Aorta (tissue), 5 donors: ENCODE data around the gene C10orf88. TPM values are rescaled to one million over a fixed set of nuclear protein-coding genes. Genes with fewer than 3 reads are reported as not detected.

Experiments used
- ATAC-seq: fragments of 200-7000 bp; cut with Tn5 transposase; one replicate; pipeline ENCODE4 v1.9.1; 2022; ENCODE audit warnings: moderate library complexity; ENCODE audit not compliant: low FRiP score
- DNase-seq, 2 donors: peaks; one replicate each; pipeline ENCODE4 v3.0.0-alpha.2; 2020
- H3K27ac ChIP-seq, 2 donors: one replicate each; pipeline ENCODE4 v1.5.1; 2013; ENCODE audit warnings: low read length in 2 of 2, mild to moderate bottlenecking in 2 of 2, moderate library complexity in 2 of 2, control low read depth in 1 of 2, inconsistent platforms in 1 of 2, low read depth in 1 of 2
- H3K27me3 ChIP-seq, 2 donors: one replicate each; pipeline ENCODE4 v1.6.1; 2013; ENCODE audit warnings: control low read depth in 1 of 2, low read length in 1 of 2, mild to moderate bottlenecking in 1 of 2, moderate library complexity in 1 of 2; ENCODE audit not compliant: insufficient read depth in 2 of 2, control insufficient read depth in 1 of 2
- H3K36me3 ChIP-seq, 2 donors: one replicate each; pipeline ENCODE4 v1.6.1; 2013; ENCODE audit warnings: control low read depth in 1 of 2, low read length in 1 of 2, mild to moderate bottlenecking in 1 of 2; ENCODE audit not compliant: insufficient read depth in 2 of 2, control insufficient read depth in 1 of 2
- H3K4me1 ChIP-seq, 2 donors: one replicate each; pipeline ENCODE4 v1.6.1; 2013; ENCODE audit warnings: low read length in 2 of 2, control low read depth in 1 of 2, mild to moderate bottlenecking in 1 of 2, moderate library complexity in 1 of 2; ENCODE audit not compliant: insufficient read depth in 2 of 2, control insufficient read depth in 1 of 2
- H3K4me3 ChIP-seq, 2 donors: one replicate each; pipeline ENCODE4 v1.5.1; 2013; ENCODE audit warnings: low read length in 2 of 2, control low read depth in 1 of 2, mild to moderate bottlenecking in 1 of 2
- H3K9me3 ChIP-seq: one replicate; pipeline ENCODE4 v1.6.1; 2013; ENCODE audit warnings: mild to moderate bottlenecking, low read length; ENCODE audit not compliant: control insufficient read depth
- WGBS, 2 donors: extraction: QIAGEN DNeasy Blood & Tissue Kit; methylation state at CpG; one replicate each; pipeline ENCODE4 v1.1.7; 2013; 5-methylcytosine and 5-hydroxymethylcytosine counted together
- intact Hi-C, 2 donors: fragments of 100-400 bp; cut with DNase I; formaldehyde crosslinking; loops; one replicate each; pipeline versions ENCODE4 v1.14.2 to v1.15.0; 2022
- long read RNA-seq, 2 donors: library from polyadenylated mRNA; unstranded; transcript quantifications; one replicate each; pipeline ENCODE4 v2.0.0, GENCODE V29; 2020 to 2021
- polyA plus RNA-seq, 2 donors: library from polyadenylated mRNA; stranded (reverse); fragments of 200-250 nt; gene quantifications; one replicate each; pipeline ENCODE4 v1.2.3, GENCODE V29; 2013
- total RNA-seq, 2 donors: library from RNA; stranded (reverse); fragmentation: NEBNext Ultra II Directional; extraction: Animal tissue kit (Norgen Biotek cat#: 25700); gene quantifications; one replicate each; pipeline ENCODE4 v1.2.1, GENCODE V29; 2021
- donor health status: healthy with polysubstance abuse.
- donor health status: Bipolar disorder and iron deficiency.
- donor health status: DM: no; HTN: no; CAD: no.
- donor health status: DM: no; HTN: no; CAD: no.
- donor health status: DM: yes; HTN: yes; CAD: no.

The C10orf88 gene, protein sequence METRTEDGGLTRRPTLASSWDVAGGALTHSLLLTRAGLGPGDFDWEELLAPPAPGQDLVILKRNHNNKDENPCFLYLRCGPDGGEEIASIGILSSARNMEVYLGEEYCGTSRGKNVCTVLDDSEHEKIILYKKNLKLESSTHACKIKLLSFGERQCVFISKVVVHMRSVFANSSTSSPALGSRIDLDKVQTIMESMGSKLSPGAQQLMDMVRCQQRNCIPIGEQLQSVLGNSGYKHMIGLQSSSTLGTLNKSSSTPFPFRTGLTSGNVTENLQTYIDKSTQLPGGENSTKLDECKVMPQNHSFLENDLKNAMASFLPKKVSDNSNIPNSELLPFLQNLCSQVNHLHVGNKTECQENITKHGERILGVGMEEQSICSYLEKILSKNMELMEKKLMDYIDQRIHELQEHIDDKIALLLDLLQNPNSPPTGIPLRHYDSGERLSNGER
- total RNA-seq: 10 to 100 TPM in 1 of 2 donors, 1 to 10 TPM in 1; 9.7 to 11.7 TPM
- polyA plus RNA-seq: 1 to 10 TPM; 3.6 to 6.1 TPM
- long read RNA-seq, donor 1, transcript C10orf88-204 (6 exons, 2,482 nt): major isoform, 7 of 10 reads
- long read RNA-seq, donor 1, partial matches to known transcripts: 2 of 10 reads
- long read RNA-seq, donor 1, other reads (novel, unspliced or antisense): 1 of 10 reads
- long read RNA-seq, donor 2, partial matches to known transcripts: 4 of 5 reads
- long read RNA-seq, donor 2, other reads (novel, unspliced or antisense): 0 of 5 reads

DNA sequence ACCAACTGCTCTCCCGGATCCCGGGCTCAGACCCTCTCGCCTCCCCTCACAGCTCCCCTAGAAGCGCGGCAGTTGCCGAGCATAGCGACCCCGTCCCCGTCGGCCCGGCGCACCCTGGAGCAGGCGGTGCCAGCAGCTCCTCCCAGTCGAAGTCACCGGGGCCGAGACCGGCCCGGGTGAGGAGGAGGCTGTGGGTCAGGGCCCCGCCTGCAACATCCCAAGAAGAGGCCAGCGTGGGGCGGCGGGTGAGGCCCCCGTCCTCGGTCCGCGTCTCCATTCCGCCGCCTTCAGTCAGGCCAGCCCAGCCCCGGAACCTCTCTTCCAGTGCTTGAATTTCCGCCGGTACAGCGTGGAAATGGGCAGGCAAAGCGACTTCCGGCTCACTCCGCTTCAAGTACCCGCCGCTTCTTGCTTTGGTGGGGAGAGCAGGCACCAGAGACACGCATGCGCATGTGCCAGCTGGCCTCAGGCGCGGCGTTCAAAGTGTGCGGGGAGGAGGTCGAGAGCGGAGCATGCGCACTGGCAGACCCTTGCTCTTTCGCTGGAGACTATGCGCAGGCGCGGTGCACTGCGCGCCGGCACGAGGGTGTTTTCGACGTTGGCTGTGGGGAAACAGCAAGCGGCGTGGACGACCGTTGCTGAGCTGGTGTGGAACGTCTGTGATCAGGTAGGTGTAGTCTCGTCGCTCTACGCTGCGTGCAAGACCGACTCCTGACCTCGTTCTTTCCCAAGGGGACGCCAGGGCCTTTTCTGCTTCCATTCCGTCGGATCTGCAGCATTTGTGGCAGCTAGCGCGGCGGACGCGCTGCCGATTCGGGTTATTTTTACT lies at the start of gene C10orf88:
Gene C10orf88 (minus strand): TSS at position 326 of the 829 bp plus-strand sequence. CDS start 49 bp downstream, at position 277.
- intact Hi-C loops: loop anchor here in 1 of 2 donors (5.0 kb wide), 1 partner anchor 198 kb away; the partner anchor contains the start of gene BUB3
- Histone ChIP-seq H3K27me3 (no peaks in the 10 kb centered on the region), H3K27ac (peak within 1 kb of the TSS in 1 of 2 donors; percentile 9), H3K36me3 (no peaks in the 10 kb centered on the region), H3K4me1 (no peaks in the 10 kb centered on the region), H3K4me3 (peak within 1 kb of the TSS; percentile 73 to 77), H3K9me3 (no peaks in the 10 kb centered on the region)
- DNase-seq: peak; percentile 99
- 3 to 4% methylated on average over 75 to 77 of the region's 77 CpGs for WGBS, 2 donors
- peak; percentile 99 for ATAC-seq

- Histone ChIP-seq H3K4me1 (no peaks in the 10 kb centered on the region), H3K27ac (no peak overlapping the region), H3K9me3 (no peaks in the 10 kb centered on the region), H3K27me3 (no peaks in the 10 kb centered on the region), H3K36me3 (peaks cover 0 to 2% of the 10 kb centered on the region in 2 donors), H3K4me3 (no peak overlapping the region)
- 93 to 94% methylated on average over 2 of the region's 2 CpGs for WGBS, 2 donors
- no peak for ATAC-seq
- intact Hi-C loops: loop anchor here in 1 of 2 donors (10.0 kb wide), 1 partner anchor 153 kb away; the partner anchor contains the start of gene BUB3
- DNase-seq: no peak
These were observed 47.3 kb upstream of the C10orf88 start for GRCh38 chr10:123001370-123001769.

DNA sequence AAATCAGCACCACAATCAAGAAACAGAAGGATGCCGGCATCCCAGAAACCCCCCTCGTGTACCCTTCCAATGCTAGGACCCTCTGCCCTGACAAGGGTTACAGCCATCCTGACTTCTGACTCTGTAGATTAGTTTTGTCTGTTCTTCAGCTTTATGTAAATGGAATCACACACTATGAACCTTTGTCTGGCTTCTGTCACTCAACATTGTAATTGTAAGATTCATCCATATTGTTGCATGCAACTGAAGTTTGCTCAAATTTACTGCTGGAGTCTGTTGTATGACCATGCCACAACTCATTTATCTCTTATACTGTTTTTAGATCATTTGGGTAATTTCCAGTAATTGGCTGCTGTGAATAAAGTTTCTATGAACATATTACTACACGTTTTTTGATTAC lies 46.1 kb upstream of the C10orf88 start:
- H3K4me1 ChIP-seq: no peaks in the 10 kb centered on the region
- intact Hi-C loops: loop anchor here in 1 of 2 donors (10.0 kb wide), 1 partner anchor 155 kb away; the partner anchor contains the start of gene BUB3
- no peaks in the 10 kb centered on the region for H3K27me3 ChIP-seq
- no peak overlapping the region for H3K4me3 ChIP-seq
- no peak overlapping the region for H3K27ac ChIP-seq
- DNase-seq (no peak), ATAC-seq (no peak)
- WGBS, 2 donors: 78 to 83% methylated on average over 3 of the region's 3 CpGs
- no peaks in the 10 kb centered on the region for H3K9me3 ChIP-seq
- H3K36me3 ChIP-seq: peaks cover 0 to 2% of the 10 kb centered on the region in 2 donors

DNA sequence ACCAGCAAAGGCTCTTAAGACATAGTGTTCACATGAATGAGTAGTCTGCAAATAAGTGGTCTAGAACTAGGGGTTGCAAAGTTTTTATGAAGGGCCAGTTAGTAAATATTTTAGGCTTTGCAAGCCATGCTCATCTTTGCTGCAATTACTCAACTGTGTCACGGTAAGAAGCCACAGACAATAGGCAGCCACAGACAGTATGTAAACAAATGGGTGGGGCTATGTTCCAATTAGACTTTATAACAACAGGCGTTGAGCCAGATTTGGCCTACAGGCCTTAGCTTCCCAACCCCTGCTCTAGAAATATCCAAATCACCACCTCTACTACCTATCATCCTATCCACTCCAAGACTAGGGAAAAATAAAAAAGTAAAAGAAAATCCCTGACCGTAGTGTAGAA lies 45.3 kb upstream of the C10orf88 start:
- no peak overlapping the region for H3K4me3 ChIP-seq
- DNase-seq (no peak), ATAC-seq (no peak)
- H3K9me3 ChIP-seq: no peaks in the 10 kb centered on the region
- H3K36me3 ChIP-seq: peaks cover 0 to 2% of the 10 kb centered on the region in 2 donors
- intact Hi-C loops: no loop called here
- no peaks in the 10 kb centered on the region for H3K4me1 ChIP-seq
- no peaks in the 10 kb centered on the region for H3K27me3 ChIP-seq
- H3K27ac ChIP-seq: no peak overlapping the region
- WGBS, 2 donors: 81 to 83% methylated on average over 3 of the region's 3 CpGs

GRCh38 chr10:122998934-122999333 lies 44.9 kb upstream of the C10orf88 start:
- Histone ChIP-seq H3K27me3 (no peaks in the 10 kb centered on the region), H3K27ac (no peak overlapping the region), H3K4me3 (no peak overlapping the region), H3K36me3 (peaks cover 0 to 2% of the 10 kb centered on the region in 2 donors), H3K9me3 (no peaks in the 10 kb centered on the region), H3K4me1 (no peaks in the 10 kb centered on the region)
- DNase-seq: no peak
- ATAC-seq: no peak
- intact Hi-C loops: no loop called here
- WGBS, 2 donors: 95 to 97% methylated on average over 3 of the region's 3 CpGs

DNA sequence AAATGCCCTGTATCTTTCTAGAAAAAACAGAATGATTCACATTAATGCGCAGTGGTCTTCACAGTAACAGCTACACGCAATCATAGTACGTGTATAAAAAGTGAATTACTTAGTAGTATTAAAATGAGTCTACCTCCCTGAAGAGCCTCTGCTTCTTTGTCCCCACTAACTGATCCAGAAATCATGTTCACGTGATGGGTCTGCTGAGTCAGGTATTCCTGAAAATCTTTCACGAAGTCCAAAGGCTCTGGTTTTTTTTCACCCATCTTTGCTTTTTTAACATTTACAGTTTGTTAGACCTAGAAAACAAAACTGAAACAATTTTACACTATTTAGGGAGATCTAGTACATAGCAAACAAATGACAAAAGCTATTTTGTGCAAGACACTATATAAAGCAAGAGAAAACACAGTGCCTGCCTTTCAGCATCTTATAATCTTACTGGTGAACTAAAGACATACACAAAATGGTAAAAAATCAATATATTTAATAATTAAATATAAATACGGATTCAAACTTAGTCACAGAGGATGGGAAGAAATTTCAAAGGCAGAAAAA lies 44.4 kb upstream of the C10orf88 start:
- Histone ChIP-seq H3K4me3 (no peak overlapping the region), H3K27me3 (no peaks in the 10 kb centered on the region), H3K27ac (no peak overlapping the region), H3K36me3 (peaks cover 0 to 2% of the 10 kb centered on the region in 2 donors), H3K9me3 (no peaks in the 10 kb centered on the region), H3K4me1 (no peaks in the 10 kb centered on the region)
- WGBS, 2 donors: 81 to 82% methylated on average over 6 of the region's 6 CpGs
- ATAC-seq (no peak), DNase-seq (no peak)
- intact Hi-C loops: no loop called here

DNA sequence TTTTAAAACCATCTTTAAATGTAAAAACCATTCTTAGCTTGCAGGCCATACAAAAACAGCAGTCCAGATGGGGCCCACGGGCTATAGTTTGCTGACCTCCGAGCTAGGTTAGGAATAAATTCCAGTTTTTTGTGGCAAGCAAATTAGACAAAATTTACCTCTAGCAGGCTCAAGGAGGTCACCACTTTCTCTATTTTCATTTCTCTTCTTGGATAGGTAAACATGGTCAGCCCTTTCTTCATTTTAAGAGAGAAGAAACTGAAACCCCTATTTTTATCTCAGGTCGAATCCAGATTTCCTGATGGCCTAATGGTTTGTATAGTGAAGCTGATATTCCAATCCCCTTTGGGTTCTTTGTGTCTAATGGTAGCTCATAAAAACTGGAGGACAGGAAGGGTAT lies 43.8 kb upstream of the C10orf88 start:
- no peaks in the 10 kb centered on the region for H3K9me3 ChIP-seq
- peaks cover 0 to 2% of the 10 kb centered on the region in 2 donors for H3K36me3 ChIP-seq
- WGBS, 2 donors: 55 to 71% methylated on average over 3 of the region's 3 CpGs
- intact Hi-C loops: no loop called here
- no peaks in the 10 kb centered on the region for H3K27me3 ChIP-seq
- no peak for ATAC-seq
- no peak for DNase-seq
- no peaks in the 10 kb centered on the region for H3K4me1 ChIP-seq
- no peak overlapping the region for H3K4me3 ChIP-seq
- no peak overlapping the region for H3K27ac ChIP-seq

- Histone ChIP-seq H3K9me3 (no peaks in the 10 kb centered on the region), H3K36me3 (peaks cover 0 to 2% of the 10 kb centered on the region in 2 donors), H3K4me3 (no peak overlapping the region), H3K4me1 (no peaks in the 10 kb centered on the region), H3K27me3 (no peaks in the 10 kb centered on the region), H3K27ac (no peak overlapping the region)
- WGBS, 2 donors: 90 to 92% methylated on average over 4 of the region's 4 CpGs
- no peak for DNase-seq
- intact Hi-C loops: no loop called here
- no peak for ATAC-seq
These were observed 41.9 kb upstream of the C10orf88 start for GRCh38 chr10:122995936-122996335.
